ENCODE data around the gene TUBB. TPM values are rescaled to one million over a fixed set of nuclear protein-coding genes. Genes with fewer than 3 reads are reported as not detected.

The TUBB gene
- total and polyA plus RNA-seq, 9 of the 15 experiments (the other 6 are each of a cell fraction or from before 2014, with no cell fraction given), result 971 to 2,870 (median 1,478) TPM

GRCh38 chr6:30690403-30691207 lies 29.5 kb upstream of the TUBB start, which contains the start of gene NRM (continued):
- TF ChIP-seq GTF3C2 (IDR thresholded peaks at IDR 0.05; ENCODE audit: borderline replicate concordance, extremely low read depth, insufficient read length), result no peak
- TF ChIP-seq CBX5 (IDR thresholded peaks at IDR 0.05; ENCODE audit: borderline replicate concordance, low read depth), result no peak
- TF ChIP-seq ARNT (IDR thresholded peaks at IDR 0.05), result peak in 1 of 2 experiments; percentile 55; a peak in 1 of 4 replicates
- TF ChIP-seq NCOA6 (IDR thresholded peaks at IDR 0.05), result no peak
- TF ChIP-seq AFF4 (CRISPR knock-in tag; IDR thresholded peaks at IDR 0.05), result 0 out of 2 replicates have a peak, but pooled peaks have one; percentile 50
- peak; percentile 71; the same call in 1 of the 2 replicates for TF ChIP-seq NKRF (IDR thresholded peaks at IDR 0.05; ENCODE audit: borderline replicate concordance)
- no peak for TF ChIP-seq POLR3A (IDR thresholded peaks at IDR 0.05; ENCODE audit: borderline replicate concordance, extremely low read depth, insufficient read depth, insufficient read length)
- TF ChIP-seq KLF6 (CRISPR knock-in tag; IDR thresholded peaks at IDR 0.05; ENCODE audit: borderline replicate concordance), result no peak
- peak; percentile 53 for TF ChIP-seq ZFX (CRISPR knock-in tag; IDR thresholded peaks at IDR 0.05)
- TF ChIP-seq RFX1 (IDR thresholded peaks at IDR 0.05), result no peak
- TF ChIP-seq RBM15 (IDR thresholded peaks at IDR 0.05; ENCODE audit: insufficient read depth, low read length), result no peak
- peak in 2 of 3 experiments; percentile 70 to 76 for TF ChIP-seq YY1 (IDR thresholded peaks at IDR 0.05; ENCODE audit: borderline replicate concordance in 1 of 3, control insufficient read depth in 1 of 3, extremely low read depth in 1 of 3, insufficient read depth in 3 of 3, insufficient read length in 1 of 3, insufficient replicate concordance in 2 of 3, low read depth in 1 of 3, low read length in 2 of 3)
- TF ChIP-seq ZBTB7A (IDR thresholded peaks at IDR 0.05; ENCODE audit: borderline replicate concordance, control insufficient read depth, low read depth, low read length), result peak; percentile 82; the same call in 1 of the 2 replicates
- no peak for TF ChIP-seq ARID3B (CRISPR knock-in tag; IDR thresholded peaks at IDR 0.05; ENCODE audit: borderline replicate concordance)
- no peak for TF ChIP-seq EHMT2 (IDR thresholded peaks at IDR 0.05)

Measured in K562 (cell line).